ENCODE measurements around the gene NTM. TPM values are rescaled to one million over a fixed set of nuclear protein-coding genes. Genes with fewer than 3 reads are reported as not detected.

NTM gene
- total and polyA plus RNA-seq, 2 of the 8 experiments (the other 6 are each of a cell fraction or from before 2014, with no cell fraction given), result 13.4 to 20.0 TPM

DNA sequence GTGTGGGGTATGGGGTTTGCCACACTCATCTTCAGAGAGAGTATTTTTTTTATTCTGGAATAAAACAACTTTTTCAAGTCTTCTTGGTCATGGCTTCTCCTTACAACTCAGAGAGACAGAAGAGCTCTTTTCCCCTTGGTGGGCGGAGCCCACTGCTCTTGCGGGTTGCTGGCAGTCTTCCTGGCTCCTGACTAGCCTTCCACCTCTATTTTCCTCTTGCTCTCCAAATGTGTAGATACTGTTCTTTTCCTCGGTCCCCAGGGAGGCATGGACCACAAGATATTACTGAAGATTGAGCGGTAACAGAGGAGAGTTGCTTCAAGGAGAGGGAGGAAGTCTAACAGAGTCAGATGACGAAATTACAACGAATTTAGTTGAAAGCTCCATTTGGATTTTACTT, 210.6 kb downstream of the NTM start:
- no peak for DNase-seq (ENCODE audit: low read depth in 1 of 2, low spot score in 2 of 2)
- no peak for TF ChIP-seq CREB1 (IDR thresholded peaks at IDR 0.05)
- TF ChIP-seq, protein P1, sequence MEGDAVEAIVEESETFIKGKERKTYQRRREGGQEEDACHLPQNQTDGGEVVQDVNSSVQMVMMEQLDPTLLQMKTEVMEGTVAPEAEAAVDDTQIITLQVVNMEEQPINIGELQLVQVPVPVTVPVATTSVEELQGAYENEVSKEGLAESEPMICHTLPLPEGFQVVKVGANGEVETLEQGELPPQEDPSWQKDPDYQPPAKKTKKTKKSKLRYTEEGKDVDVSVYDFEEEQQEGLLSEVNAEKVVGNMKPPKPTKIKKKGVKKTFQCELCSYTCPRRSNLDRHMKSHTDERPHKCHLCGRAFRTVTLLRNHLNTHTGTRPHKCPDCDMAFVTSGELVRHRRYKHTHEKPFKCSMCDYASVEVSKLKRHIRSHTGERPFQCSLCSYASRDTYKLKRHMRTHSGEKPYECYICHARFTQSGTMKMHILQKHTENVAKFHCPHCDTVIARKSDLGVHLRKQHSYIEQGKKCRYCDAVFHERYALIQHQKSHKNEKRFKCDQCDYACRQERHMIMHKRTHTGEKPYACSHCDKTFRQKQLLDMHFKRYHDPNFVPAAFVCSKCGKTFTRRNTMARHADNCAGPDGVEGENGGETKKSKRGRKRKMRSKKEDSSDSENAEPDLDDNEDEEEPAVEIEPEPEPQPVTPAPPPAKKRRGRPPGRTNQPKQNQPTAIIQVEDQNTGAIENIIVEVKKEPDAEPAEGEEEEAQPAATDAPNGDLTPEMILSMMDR (IDR thresholded peaks at IDR 0.05; ENCODE audit: control extremely low read depth in 1 of 3, insufficient read depth in 1 of 3, low read depth in 1 of 3, low read length in 3 of 3), result no peak
- no peak for TF ChIP-seq EP300 (IDR thresholded peaks at IDR 0.05; ENCODE audit: borderline replicate concordance in 1 of 2, low read depth in 2 of 2, low read length in 2 of 2)
- TF ChIP-seq NRF1 (IDR thresholded peaks at IDR 0.05; ENCODE audit: low read depth, low read length), result no peak
- no peak for TF ChIP-seq EGR1 (IDR thresholded peaks at IDR 0.05; ENCODE audit: borderline replicate concordance, low read depth, low read length)
- no peak for TF ChIP-seq GTF2F1 (IDR thresholded peaks at IDR 0.05; ENCODE audit: borderline replicate concordance, low read depth, low read length)
- no peak for TF ChIP-seq SP1 (IDR thresholded peaks at IDR 0.05; ENCODE audit: low read depth, low read length)
- TF ChIP-seq HDAC2 (IDR thresholded peaks at IDR 0.05; ENCODE audit: borderline replicate concordance in 1 of 2, low read depth in 2 of 2, low read length in 2 of 2), result no peak
- TF ChIP-seq SUZ12 (IDR thresholded peaks at IDR 0.05; ENCODE audit: low read length), result no peak
- no peak for TF ChIP-seq KDM5A (IDR thresholded peaks at IDR 0.05; ENCODE audit: low read length)
- TF ChIP-seq ZNF274 (IDR thresholded peaks at IDR 0.05; ENCODE audit: borderline replicate concordance, extremely low read depth, low read length), result no peak

More for the DNA sequence above, 210.6 kb downstream of the NTM start:
- Histone ChIP-seq H3K4me2 (ENCODE audit: insufficient read depth in 1 of 2, low read depth in 2 of 2, low read length in 2 of 2) (no peak overlapping the region), H3K79me2 (ENCODE audit: control insufficient read depth in 1 of 2, insufficient read depth in 2 of 2, low read length in 2 of 2) (no peaks in the 10 kb centered on the region), H2BK15ac (ENCODE audit: low read length) (no peak overlapping the region), H4K91ac (replicated peaks; ENCODE audit: insufficient read length, low read length) (no peak overlapping the region), H3K36me3 (ENCODE audit: control insufficient read depth in 2 of 4, insufficient read depth in 4 of 4, low read length in 3 of 4) (no peaks in the 10 kb centered on the region), H2AK5ac (ENCODE audit: low read depth, low read length) (no peak overlapping the region), H3K56ac (replicated peaks; ENCODE audit: insufficient read length, low read depth, low read length) (no peak overlapping the region), H3K27ac (ENCODE audit: low read depth, low read length) (no peak overlapping the region), H3K4me3 (ENCODE audit: extremely low read depth in 1 of 4, insufficient read depth in 2 of 4, low read depth in 3 of 4, low read length in 4 of 4) (no peak overlapping the region), H2BK5ac (ENCODE audit: low read depth, low read length) (no peak overlapping the region), H3K18ac (ENCODE audit: extremely low read depth, low read length) (no peak overlapping the region), H3K79me1 (ENCODE audit: low read depth, low read length) (no peaks in the 10 kb centered on the region), H3K4ac (replicated peaks; ENCODE audit: insufficient read length, low read depth, low read length) (no peak overlapping the region), H3K9me3 (ENCODE audit: insufficient read depth in 2 of 2, low read depth in 1 of 2, low read length in 1 of 2) (no peaks in the 10 kb centered on the region), H4K8ac (ENCODE audit: extremely low read depth, insufficient read depth, low read length) (no peak overlapping the region), H2BK120ac (replicated peaks; ENCODE audit: low read depth, low read length) (no peak overlapping the region), H3K9ac (replicated peaks in 1 of 4; ENCODE audit: extremely low read depth in 1 of 4, low read depth in 3 of 4, low read length in 3 of 4) (no peak overlapping the region), H3K23ac (ENCODE audit: insufficient read length) (no peak overlapping the region), H4K5ac (ENCODE audit: insufficient read length, low read depth, low read length) (no peak overlapping the region), H4K20me1 (replicated peaks in 1 of 2; ENCODE audit: control insufficient read depth in 1 of 2, insufficient read depth in 2 of 2, low read length in 2 of 2) (no peaks in the 10 kb centered on the region), H2BK20ac (ENCODE audit: low read length) (no peak overlapping the region), H3K23me2 (ENCODE audit: low read depth, low read length) (no peaks in the 10 kb centered on the region), H2AFZ (ENCODE audit: low read length) (no peak overlapping the region), H3K4me1 (replicated peaks in 1 of 4; ENCODE audit: control insufficient read depth in 3 of 4, insufficient read depth in 4 of 4, low read length in 3 of 4) (peaks cover 3 to 12% (median 4%) of the 10 kb centered on the region in 4 experiments; a peak in 4 of 7 replicates), H3K14ac (ENCODE audit: insufficient read length) (no peak overlapping the region), H3K27me3 (replicated peaks in 1 of 4; ENCODE audit: control insufficient read depth in 3 of 4, extremely low read depth in 1 of 4, insufficient read depth in 3 of 4, low read length in 3 of 4) (no peaks in the 10 kb centered on the region), H2BK12ac (ENCODE audit: low read depth, low read length) (no peak overlapping the region)
- FAIRE-seq, result no peak
- CTCF ChIA-PET (ENCODE audit: partially characterized antibody), result interaction anchor here (0.8 to 38.6 kb wide), 19 partner anchors 8 to 732 kb away, joined by 3 to 1023 read pairs (median 5); no protein-coding TSS in a partner anchor
- POLR2A ChIA-PET (ENCODE audit: partially characterized antibody), result interaction anchor here (1.0 to 1.7 kb wide), 2 partner anchors 9 to 10 kb away, joined by 3 read pairs; no protein-coding TSS in a partner anchor
- WGBS, 2 experiments (ENCODE audit: extremely low coverage in 1 of 2, insufficient coverage in 1 of 2, insufficient read length in 1 of 2, insufficient replicate concordance in 2 of 2, low coverage in 1 of 2, low lambda C conversion rate in 2 of 2, missing lambda C conversion rate in 1 of 2), result 89% methylated on average over 6 of the region's 6 CpGs; no CpG with 5 or more reads in 1 of the 2 experiments
